AG09309 (cell line): ENCODE measurements around the gene KLHL36.

Experiments used
- DNase-seq: peaks from one replicate; pipeline ENCODE4 v3.0.0-alpha.2; 2010; ENCODE audit warnings: low read depth
- H3K4me3 ChIP-seq: 2 replicates; pipeline ENCODE4 v1.5.1; 2011; ENCODE audit warnings: mild to moderate bottlenecking, low read depth, low read length, moderate library complexity; ENCODE audit not compliant: control insufficient read depth
- CTCF ChIP-seq: IDR thresholded peaks from 2 replicates; pipeline ENCODE4 v1.5.1; 2011; ENCODE audit warnings: mild to moderate bottlenecking, low read depth, low read length, inconsistent platforms; ENCODE audit not compliant: insufficient read depth, control insufficient read depth; ENCODE audit errors: missing control alignments

KLHL36 gene

DNA sequence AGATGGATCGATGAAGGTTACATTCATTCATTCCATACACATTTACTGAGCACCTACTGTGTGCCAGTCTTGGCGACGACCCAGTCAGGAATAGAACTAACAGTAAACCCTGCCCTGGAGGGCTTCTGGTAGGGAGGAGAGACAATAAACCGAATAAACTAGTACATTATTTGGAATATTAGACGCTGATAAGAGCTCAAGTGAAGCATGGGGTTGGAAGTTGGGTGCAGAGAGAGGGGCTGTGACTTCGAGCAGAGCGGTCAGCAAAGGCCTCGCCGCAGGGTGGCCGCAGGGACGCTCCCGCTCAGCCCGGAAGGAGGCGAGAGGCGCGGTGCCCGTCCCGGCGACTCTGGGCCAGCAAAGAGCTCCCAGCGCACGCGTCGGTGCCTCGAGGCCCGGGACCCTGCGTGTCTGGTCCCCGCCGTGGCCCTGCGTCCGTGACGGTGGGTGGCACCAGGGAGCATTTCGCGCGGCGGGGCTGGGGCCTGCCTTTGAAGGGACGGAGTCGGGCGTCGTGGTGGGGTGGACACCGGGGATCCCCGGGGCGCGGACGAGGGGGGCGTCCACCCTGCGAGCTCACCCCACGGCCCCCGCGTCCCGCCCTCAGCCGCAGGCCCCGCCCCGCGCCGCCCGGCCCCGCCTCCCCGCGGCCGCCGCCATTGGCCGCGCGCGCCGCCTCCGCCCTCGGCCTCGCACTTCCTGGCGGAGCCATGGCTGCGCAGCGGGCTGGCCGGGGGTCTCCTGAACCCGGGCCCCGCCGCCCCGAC is at the start of gene KLHL36:
Gene KLHL36, plus strand, starts transcription at position 684 of the 767 bp plus-strand sequence. CDS start 2,357 bp downstream, outside the sequence.
- DNase-seq = no peak
- peak within 1 kb of the TSS; percentile 67 for H3K4me3 ChIP-seq
- TF ChIP-seq CTCF = no peak

- TF ChIP-seq CTCF = no peak
- H3K4me3 ChIP-seq = peak overlapping the region; percentile 9
- peak; percentile 60 for DNase-seq
Measured at GRCh38 chr16:84599521-84600202, 48.6 kb upstream of the KLHL36 start.

DNA sequence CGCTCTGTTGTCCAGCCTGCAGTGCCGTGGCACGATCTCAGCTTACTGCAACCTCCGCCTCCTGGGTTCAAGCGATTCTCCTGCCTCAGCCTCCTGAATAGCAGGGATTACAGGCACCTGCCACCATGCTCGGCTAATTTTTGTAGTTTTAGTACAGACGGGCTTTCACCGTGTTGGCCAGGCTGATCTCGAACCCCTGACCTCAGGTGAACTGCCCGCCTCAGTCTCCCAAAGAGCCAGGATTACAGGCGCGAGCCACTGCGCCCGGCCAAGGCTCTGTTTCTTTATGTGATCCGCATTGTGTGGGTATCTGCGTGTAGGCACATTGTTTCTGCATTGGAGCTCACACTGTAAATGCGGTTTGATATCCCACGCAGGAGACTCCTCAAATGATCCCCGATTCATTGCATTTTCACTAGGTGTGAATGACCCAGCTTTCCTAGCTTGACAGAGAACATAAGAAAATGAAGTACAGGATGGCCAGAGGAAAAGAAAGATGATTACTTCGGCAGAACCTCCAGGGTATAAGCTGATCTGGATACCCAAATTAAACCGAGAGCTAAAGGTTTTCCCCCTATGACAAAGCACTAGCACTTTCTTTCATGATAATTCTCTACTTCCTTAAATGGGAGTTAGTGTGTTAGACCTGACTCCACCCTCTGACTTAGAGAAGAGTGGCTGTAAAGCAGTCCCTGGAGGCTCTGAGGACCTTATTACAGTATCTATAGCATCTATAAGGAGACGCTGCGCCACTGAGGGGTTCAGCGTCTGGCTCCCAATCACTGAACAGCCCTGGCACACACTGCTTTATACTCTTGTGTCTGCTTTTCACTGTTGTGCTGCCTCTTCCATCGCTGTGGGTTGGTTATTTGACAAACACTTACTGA is 47.7 kb upstream of the KLHL36 start:
- H3K4me3 ChIP-seq = no peak overlapping the region
- DNase-seq = no peak
- TF ChIP-seq CTCF = no peak

DNA sequence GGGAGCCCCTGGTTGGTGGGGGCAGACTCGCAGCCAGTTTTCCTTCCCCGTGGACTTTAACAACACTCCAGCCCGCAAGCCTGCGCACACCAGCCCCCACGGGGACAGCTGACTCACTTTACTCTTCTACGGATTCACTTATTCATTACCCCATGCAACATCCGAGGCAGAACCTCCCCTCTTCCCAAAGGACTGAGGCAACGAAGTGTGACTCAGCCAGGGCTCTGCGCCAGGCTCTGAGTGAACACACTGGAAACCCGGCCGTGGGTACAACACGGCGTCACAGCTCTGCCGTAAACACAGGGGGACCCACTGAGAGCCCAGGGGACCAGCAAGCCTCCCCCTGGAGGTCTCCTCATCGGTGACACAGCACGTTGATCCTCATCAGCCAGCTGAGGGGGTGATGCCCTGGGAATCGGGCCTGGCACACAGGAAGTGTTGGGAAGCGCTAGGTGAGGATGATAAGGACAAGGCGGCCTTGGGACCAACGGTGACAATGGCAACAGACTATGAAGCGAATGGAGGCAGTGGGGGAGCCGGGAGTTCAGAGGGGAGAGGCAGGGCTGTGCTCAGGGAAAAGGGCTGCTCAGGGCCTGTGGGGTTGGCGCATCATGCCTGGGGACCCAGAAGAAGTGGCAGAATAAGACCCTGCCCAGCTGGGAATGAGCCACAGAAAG is 45.0 kb upstream of the KLHL36 start:
- DNase-seq = peak; percentile 91
- peak overlapping the region; percentile 33 for H3K4me3 ChIP-seq
- TF ChIP-seq CTCF = no peak

DNA sequence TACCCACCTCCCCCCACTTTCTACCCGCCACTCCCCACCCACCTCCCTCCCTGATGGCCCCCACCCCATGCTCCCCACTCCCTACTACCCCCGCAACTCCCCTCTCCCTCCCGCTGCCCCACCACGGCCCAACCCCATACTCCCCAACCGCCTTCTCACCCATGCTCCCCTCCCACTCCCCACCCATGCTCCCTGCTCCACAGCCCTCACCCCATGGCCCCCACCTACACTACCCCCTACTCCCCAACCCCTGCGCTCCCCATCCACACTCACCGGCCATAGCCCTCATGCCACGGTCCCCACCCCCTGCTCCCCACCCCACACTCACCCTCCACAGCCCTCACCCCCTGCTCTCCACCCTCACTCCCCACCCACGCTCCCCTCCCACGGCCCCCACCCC is 44.4 kb upstream of the KLHL36 start:
- H3K4me3 ChIP-seq = no peak overlapping the region
- TF ChIP-seq CTCF = no peak
- no peak for DNase-seq
